GM19452 (cell line): ENCODE results near the gene DMD.

Experiments
- ATAC-seq: cut with Tn5 transposase; IDR thresholded peaks from one replicate; pipeline ENCODE4 v1.9.1; 2021; ENCODE audit not compliant: unreplicated experiment

DMD gene

GRCh38 chrX:33045882-33046281 is 165.5 kb downstream of the DMD start:
- ATAC-seq, result no peak

- no peak for ATAC-seq
Observed at GRCh38 chrX:33045245-33045644, 166.1 kb downstream of the DMD start.

- no peak for ATAC-seq
Observed at GRCh38 chrX:33041141-33041540, 170.2 kb downstream of the DMD start.

- no peak for ATAC-seq
Observed at GRCh38 chrX:33032700-33033099, 178.6 kb downstream of the DMD start.

GRCh38 chrX:33014949-33015348 is 196.4 kb downstream of the DMD start:
- ATAC-seq, result no peak

GRCh38 chrX:33014086-33014485 is 197.3 kb downstream of the DMD start:
- no peak for ATAC-seq

DNA sequence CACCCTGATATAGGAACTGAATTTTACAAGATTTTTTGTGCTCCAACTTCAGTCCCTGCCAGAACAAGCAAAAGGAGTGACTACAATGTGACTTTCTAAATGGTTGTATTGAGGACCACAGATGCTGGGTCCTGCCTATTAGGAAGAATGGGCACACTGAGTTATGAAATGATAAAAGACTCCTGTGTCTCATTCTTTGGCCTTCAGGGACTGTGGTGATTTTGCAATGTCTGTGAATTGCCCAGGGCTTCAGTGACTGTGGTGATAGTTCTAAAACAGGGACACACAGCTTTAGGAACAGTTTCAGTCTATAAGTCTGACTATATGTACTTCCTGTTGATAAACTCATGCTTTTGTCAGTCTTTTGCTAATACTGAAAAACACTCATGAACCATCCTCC is 210.2 kb downstream of the DMD start:
- no peak for ATAC-seq

- ATAC-seq, result no peak
Observed at GRCh38 chrX:32998776-32999175, 212.6 kb downstream of the DMD start.

DNA sequence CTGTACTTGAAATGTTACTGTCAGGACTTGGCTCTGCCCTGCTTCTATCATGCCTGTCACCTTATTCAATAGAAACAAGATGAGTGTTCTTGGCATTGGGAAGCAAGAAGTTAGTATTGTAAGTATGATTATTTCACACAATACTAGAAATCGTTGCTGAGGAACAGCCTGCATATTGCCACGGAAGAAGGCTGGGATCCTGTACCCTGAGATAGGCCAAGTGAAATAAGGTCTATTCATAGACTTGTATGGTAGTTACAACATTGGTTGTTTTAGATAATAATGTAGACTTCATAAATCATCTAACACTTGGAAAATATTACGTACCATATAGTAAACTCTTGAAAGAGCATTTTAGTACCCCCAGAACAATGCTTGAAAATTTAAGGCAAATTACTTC is 215.9 kb downstream of the DMD start:
- no peak for ATAC-seq

- no peak for ATAC-seq
Observed at GRCh38 chrX:32987142-32987541, 224.2 kb downstream of the DMD start.

- no peak for ATAC-seq
Observed at GRCh38 chrX:32985544-32985943, 225.8 kb downstream of the DMD start.

GRCh38 chrX:32966821-32967355 is 244.5 kb downstream of the DMD start:
- no peak for ATAC-seq

- ATAC-seq, result no peak
Observed at GRCh38 chrX:32954125-32954524, 257.2 kb downstream of the DMD start.

DNA sequence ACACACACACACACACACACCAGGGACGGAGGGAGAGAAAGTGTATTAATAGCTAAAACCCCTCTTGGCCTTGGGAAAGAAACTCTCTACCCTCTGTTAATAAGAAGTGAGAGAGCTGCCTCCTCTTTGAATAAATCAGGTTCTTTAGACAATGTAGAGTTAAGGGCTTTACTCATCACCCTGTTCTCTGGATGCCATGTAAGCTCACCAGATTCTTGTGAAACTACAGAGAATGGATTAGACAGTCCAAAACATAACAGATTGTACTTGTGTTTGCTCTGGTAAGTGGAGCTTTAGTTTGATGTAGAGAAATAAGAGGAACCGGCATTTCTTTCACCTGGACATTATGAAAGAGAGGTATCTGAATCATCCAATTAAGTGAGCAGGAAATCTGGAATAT is 263.2 kb downstream of the DMD start:
- ATAC-seq, result no peak

DNA sequence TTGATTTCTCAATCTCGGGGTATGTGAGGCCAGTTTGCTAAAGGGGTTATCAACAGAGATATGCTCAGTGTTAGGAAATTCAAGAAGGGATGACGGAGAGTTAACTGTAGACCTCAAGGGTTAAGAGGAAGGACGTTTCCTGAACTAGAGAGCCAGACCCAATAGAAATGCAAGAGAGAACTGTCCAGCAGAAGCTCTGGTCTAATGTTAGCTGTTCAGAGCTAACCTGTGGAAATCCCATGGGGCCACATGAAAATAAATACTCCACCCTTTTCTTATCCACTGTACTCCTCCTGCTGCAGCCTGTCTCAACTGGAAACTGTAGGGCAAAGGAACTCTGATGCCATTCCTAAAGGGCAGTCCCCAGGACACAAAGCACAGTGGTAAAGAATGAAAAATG is 274.3 kb downstream of the DMD start:
- ATAC-seq, result no peak

DNA sequence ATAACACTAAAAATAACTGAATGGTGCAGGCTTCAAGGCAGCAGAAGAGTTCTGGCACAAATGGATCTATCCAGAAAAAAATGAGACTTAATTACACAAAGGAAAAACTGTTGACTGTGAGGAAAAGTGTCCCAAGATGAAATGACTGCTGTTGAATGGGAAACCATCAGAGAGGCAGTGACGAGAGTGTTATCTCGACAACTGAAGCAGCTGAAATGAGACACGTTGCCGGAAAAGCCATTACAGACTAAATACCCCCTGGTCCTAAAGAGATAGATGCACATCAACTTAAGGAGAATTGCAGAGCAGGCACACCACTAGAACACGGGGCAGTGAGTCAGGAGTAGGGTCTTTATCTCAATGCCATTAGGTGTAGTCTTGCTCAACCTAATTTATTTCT is 277.8 kb downstream of the DMD start:
- ATAC-seq, result no peak

DNA sequence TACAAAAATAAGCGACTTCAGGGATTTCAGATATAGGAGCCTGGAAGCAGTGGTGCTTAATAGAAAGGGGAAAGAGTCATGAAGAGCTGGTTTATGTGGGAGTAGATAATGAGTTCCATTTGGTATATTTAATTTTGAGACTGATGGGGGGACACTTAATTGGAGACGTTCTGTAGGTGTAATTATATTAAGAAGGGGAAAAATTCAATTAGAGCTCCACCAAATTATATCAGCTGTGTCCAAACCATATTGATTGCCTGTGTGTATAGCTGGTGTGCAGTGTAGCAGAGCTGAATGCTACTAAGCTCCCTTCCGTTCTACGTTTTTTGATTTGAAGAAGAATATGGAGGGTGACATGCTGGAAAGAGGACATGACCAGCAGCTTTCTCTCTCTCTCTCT is 282.3 kb downstream of the DMD start:
- no peak for ATAC-seq

- ATAC-seq, result no peak
Observed at GRCh38 chrX:32896088-32896487, 315.3 kb downstream of the DMD start.

- ATAC-seq, result no peak
Observed at GRCh38 chrX:32894679-32895078, 316.7 kb downstream of the DMD start.

DNA sequence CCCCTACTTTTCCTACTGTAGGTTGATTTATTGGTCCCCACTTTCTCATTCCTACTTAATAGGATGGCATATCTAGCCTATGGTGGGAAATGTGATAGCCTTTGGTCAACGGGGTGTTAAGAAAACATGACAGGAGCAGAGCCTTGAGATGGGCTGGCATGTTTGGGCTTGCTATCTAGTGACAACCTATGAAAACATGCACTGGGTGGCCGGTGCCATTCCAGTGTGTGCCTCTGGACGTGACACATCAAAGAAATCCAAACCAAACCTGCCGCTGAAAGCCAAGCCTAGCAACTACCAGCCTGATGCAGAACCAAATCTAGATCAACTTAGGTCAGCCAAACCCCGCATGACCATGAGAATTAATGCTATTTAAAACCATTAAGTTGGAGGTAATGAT is 317.6 kb downstream of the DMD start:
- ATAC-seq, result no peak

GRCh38 chrX:32877592-32877991 is 333.8 kb downstream of the DMD start:
- ATAC-seq, result no peak

- ATAC-seq, result no peak
Observed at GRCh38 chrX:32874839-32875238, 336.5 kb downstream of the DMD start.

GRCh38 chrX:32873786-32874185 is 337.6 kb downstream of the DMD start:
- no peak for ATAC-seq

- ATAC-seq, result no peak
Observed at GRCh38 chrX:32871636-32872035, 339.7 kb downstream of the DMD start.
